Activated T-helper 1 cell treated with anti-CD3 and anti-CD28 coated beads, Interleukin-2, amount 50 U/mL, for 16 hours (primary cell): ENCODE data around the gene NRN1L.
"Not testable (repeated sequence)": the region's sequence is repeated elsewhere in the genome, so short reads cannot be mapped to it uniquely, and the experiment has no call there.

Experiments used
- DNase-seq, 2 donors: peaks; one replicate each; pipeline ENCODE4 v3.0.0-alpha.2; 2020; ENCODE audit warnings: low read depth in 1 of 2, low spot score in 1 of 2

Gene NRN1L

DNA sequence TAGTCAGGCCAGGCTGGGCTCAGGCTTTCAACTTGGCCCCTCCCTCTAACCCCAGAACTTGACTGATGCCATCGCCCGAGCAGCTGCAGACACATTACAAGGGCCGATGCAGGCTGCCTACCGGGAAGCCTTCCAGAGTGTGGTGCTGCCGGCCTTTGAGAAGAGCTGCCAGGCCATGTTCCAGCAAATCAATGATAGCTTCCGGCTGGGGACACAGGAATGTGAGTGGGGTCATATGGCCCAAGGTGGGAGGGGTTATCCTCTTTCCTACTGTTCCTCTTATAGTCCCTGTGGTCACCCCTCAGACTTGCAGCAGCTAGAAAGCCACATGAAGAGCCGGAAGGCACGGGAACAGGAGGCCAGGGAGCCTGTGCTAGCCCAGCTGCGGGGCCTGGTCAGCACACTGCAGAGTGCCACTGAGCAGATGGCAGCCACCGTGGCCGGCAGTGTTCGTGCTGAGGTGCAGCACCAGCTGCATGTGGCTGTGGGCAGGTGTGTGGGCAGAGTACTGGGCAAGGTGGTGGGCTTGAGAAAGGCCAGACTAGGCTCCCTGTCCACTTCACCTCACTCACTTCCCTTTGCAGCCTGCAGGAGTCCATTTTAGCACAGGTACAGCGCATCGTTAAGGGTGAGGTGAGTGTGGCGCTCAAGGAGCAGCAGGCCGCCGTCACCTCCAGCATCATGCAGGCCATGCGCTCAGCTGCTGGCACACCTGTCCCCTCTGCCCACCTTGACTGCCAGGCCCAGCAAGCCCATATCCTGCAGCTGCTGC lies 2.1 kb upstream of the NRN1L start:
- no peak for DNase-seq

DNA sequence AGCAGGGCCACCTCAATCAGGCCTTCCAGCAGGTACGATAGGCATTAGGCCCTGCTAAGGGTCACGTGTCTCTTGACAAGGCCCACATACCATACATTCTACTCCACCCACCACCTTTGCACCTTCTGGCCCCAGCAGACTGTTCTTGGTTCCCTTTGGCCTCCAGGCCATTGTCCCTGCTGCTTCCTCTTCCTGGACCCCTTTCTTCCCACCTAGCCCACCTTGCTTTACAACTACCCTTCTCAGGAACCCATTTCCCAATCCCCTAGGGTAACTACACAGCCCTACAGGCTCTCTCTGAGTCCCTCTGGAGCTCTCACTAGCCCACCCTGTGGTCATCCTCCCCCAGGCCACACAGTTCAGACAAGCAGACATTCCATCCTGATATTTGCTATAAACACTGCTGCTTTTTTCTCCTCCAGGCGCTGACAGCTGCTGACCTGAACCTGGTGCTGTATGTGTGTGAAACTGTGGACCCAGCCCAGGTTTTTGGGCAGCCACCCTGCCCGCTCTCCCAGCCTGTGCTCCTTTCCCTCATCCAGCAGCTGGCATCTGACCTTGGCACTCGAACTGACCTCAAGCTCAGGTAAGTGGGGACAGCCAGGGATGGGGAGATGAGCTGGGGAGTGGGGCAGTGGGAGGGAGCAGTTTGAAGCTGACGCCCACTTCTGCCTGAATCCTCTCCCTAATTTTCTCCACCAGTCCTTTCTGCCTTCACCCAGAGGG lies 1.4 kb upstream of the NRN1L start:
- DNase-seq: no peak

DNA sequence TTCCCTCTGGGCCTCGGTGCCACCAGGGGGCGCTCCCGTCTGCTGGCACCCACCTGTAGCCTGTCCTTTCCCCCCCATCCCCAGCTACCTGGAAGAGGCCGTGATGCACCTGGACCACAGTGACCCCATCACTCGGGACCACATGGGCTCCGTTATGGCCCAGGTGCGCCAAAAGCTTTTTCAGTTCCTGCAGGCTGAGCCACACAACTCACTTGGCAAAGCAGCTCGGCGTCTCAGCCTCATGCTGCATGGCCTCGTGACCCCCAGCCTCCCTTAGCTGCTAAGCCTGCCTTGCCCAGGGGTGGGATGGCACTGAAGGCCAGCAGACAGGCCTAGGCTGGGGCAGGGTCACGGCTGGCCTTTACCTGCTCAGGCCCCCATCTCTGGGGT lies 818 bp upstream of the NRN1L start:
- peak; percentile 55 to 59 for DNase-seq

DNA sequence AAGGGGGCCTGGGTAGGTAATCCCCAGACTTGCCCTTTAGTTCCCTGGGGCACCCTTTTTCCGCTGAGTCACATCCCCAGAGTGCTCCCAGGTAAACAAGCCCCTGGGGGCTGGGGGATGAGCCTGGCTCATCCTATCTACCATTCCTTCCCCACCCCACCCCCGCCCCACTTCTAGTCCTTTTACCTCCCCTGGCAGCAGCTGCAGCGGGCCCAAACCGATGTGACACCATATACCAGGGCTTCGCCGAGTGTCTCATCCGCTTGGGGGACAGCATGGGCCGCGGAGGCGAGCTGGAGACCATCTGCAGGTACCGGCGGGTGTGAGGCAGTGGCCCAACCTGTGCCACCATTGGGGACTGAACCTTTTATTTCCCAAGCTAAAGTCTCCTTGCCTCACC lies 860 bp downstream of the NRN1L start:
- DNase-seq: no peak

DNA sequence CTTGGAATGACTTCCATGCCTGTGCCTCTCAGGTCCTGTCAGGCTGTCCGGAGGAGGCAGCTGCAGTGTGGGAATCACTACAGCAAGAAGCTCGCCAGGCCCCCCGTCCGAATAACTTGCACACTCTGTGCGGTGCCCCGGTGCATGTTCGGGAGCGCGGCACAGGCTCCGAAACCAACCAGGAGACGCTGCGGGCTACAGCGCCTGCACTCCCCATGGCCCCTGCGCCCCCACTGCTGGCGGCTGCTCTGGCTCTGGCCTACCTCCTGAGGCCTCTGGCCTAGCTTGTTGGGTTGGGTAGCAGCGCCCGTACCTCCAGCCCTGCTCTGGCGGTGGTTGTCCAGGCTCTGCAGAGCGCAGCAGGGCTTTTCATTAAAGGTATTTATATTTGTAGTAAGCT lies 1.3 kb downstream of the NRN1L start:
- no peak for DNase-seq

GRCh38 chr16:67886387-67886786 lies 1.7 kb downstream of the NRN1L start:
- DNase-seq: no peak

- DNase-seq: no peak
Observed at GRCh38 chr16:67888331-67888730, 3.6 kb downstream of the NRN1L start.

DNA sequence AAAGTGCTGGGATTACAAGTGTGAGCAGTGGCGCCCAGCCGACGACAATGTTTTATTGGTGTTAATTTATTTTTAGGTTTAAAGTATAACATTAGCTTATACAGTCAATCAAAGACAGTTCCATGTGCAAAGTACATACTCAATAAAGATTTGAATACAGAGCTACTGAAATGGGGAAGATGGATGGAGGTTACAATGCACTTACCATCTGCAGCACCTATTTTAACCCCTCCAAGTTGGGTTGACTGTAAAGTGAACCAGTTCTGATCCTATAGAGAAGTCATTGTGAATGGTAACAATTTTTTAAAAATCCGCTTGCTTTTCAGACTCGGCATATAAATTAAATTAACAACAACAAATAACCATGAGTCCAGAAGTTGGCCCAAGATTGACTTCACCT lies 7.7 kb downstream of the NRN1L start:
- no peak for DNase-seq

DNA sequence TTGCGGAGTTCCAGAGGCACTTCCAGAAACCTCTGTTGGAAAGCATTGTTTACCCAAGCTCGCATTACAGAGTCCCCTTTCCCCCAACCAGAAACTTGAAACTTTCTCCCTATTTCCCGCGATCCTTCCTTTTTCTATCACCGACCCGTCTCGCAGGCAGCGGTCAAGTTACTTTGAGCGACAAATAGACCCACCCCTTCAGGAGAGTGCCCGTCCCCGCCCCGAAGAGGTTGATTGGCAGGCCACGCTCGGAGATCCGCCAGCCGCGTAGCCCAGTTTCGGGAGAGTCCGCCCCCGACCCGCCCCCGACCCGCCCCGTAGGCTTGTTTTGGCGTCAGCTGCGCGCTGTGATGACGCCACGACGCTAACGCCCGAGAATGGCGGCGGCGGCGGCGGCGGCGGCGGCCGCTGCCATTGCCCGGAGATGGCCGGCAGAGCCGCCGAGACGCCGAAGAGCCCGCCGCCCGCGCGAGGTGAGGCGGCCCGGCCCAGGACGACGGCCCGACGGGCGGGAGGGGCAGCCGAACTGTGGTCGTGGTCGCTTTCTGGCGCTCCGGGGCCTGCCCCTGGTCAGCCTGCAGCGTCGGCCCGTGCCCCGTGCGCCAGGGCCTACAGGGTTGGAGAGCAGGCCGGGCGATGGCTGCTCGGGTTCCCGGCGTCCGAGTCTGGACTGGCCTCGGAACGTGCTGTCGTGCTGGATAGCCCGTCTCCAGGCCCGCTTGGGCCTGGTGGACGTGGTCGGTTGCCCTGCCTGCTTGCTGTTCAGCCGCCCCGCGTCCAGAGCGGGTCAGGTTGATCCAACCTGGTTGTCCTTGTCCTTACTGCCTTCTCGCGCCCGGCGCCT lies 8.4 kb downstream of the NRN1L start, which contains the start of gene PSKH1:
Gene PSKH1, plus strand, starts transcription at position 356 of the 844 bp plus-strand sequence. CDS start 15,496 bp downstream, outside the sequence.
- DNase-seq: peak; percentile 90 to 94

GRCh38 chr16:67893743-67894399 lies 9.2 kb downstream of the NRN1L start:
- no peak for DNase-seq

- no peak for DNase-seq
Observed at GRCh38 chr16:67897231-67897630, 12.5 kb downstream of the NRN1L start.

- no peak for DNase-seq
Observed at GRCh38 chr16:67901734-67902133, 17.0 kb downstream of the NRN1L start.

GRCh38 chr16:67902831-67903230 lies 18.1 kb downstream of the NRN1L start:
- DNase-seq: no peak

DNA sequence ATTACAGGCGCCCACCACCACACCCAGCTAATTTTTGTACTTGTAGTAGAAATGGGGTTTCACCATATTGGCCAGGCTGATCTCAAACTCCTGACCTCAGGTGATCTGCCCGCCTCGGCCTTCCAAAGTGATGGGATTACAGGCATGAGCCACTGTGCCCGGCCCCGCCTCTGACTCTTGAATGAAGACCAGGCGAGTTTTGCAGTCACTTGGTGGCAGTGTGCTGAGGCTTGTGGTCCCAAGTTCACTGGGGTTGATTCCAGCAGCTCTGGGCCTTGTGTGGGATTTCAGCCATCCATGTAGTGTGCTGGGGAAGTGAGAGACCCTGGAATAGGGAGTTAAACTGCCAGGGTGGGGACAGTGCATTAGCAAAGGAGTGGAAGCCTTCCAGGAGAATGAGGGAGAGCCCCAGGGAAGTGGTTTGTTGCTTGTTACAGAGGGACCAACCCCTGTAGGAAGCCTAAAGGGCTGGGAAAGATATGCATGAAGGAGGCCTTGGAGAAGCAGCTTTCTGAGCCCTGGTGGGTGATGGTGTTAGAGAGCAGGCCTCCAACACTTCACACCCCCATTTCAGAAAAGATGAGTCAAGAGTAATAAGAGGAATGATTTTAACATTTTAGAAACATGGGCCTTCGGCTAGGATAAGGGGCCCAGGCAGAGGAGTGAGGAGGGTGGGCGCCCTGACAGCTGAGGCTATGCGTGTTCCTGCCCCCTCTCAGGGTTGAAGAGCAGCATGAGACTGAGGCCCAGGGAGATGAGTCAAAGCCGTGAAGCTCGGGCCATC lies 22.9 kb downstream of the NRN1L start:
- DNase-seq: no peak

DNA sequence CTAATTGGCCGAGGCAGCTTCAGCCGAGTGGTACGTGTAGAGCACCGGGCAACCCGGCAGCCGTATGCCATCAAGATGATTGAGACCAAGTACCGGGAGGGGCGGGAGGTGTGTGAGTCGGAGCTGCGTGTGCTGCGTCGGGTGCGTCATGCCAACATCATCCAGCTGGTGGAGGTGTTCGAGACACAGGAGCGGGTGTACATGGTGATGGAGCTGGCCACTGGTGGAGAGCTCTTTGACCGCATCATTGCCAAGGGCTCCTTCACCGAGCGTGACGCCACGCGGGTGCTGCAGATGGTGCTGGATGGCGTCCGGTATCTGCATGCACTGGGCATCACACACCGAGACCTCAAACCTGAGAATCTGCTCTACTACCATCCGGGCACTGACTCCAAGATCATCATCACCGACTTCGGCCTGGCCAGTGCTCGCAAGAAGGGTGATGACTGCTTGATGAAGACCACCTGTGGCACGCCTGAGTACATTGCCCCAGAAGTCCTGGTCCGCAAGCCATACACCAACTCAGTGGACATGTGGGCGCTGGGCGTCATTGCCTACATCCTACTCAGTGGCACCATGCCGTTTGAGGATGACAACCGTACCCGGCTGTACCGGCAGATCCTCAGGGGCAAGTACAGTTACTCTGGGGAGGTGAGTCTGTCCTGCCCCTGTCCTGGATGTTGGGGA lies 24.5 kb downstream of the NRN1L start:
- DNase-seq: no peak

GRCh38 chr16:67910158-67910557 lies 25.5 kb downstream of the NRN1L start:
- DNase-seq: no peak

- DNase-seq: no peak
Observed at GRCh38 chr16:67914758-67915495, 30.2 kb downstream of the NRN1L start.

DNA sequence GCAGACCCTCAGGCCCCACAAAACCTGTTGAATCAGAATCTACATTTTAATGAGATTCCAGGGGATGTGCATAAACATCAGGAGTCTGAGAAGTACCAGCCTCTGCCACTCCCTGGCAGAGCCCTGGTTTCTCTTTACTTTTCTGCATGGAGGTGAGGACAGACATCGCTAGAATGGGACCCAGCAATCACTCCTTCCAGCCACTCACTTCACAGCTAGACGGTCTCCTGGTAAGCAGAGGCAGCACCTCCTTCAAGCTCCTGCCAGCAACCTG lies 30.7 kb downstream of the NRN1L start:
- not testable (repeated sequence) for DNase-seq
